SU-DHL-6 (cell line): ENCODE measurements around the gene MYO9A.

Experiments
- H2AFZ ChIP-seq: fragments of 200-600 bp; sonication (generic); 2 replicates; pipeline ENCODE4 v1.6.1; 2014; ENCODE audit warnings: low read depth, mild to moderate bottlenecking, moderate library complexity, mixed read lengths, antibody characterized with exemption, low read length; ENCODE audit not compliant: severe bottlenecking
- H3F3A ChIP-seq: fragments of 200-600 bp; shearing (Covaris generic); 2 replicates; pipeline ENCODE4 v1.6.0; 2016; ENCODE audit warnings: antibody characterized with exemption, mild to moderate bottlenecking; ENCODE audit not compliant: insufficient read depth
- H3K27ac ChIP-seq: fragments of 200-600 bp; sonication (generic); 2 replicates; pipeline ENCODE4 v1.5.1; 2016; ENCODE audit warnings: low read depth, mild to moderate bottlenecking, low read length, moderate library complexity, mixed read lengths
- H3K27me3 ChIP-seq: fragments of 200-600 bp; sonication (generic), shearing (Covaris generic); 2 replicates; pipeline ENCODE4 v1.6.0; 2014; ENCODE audit warnings: mild to moderate bottlenecking, low read length
- H3K36me3 ChIP-seq: fragments of 200-600 bp; sonication (generic); 2 replicates; pipeline ENCODE4 v1.6.1; 2014; ENCODE audit warnings: mild to moderate bottlenecking, low read length, mixed read lengths
- H3K4me2 ChIP-seq: fragments of 300-600, 200-600 bp; shearing (Covaris generic), sonication (generic); 2 replicates; pipeline ENCODE4 v1.6.0; 2014; ENCODE audit warnings: low read length, low read depth, mild to moderate bottlenecking; ENCODE audit not compliant: poor library complexity, severe bottlenecking
- H3K4me3 ChIP-seq: fragments of 200-600 bp; sonication (generic); 2 replicates; pipeline ENCODE4 v1.5.1; 2014; ENCODE audit warnings: antibody characterized with exemption, low read length, mild to moderate bottlenecking, mixed read lengths; ENCODE audit not compliant: insufficient read depth, poor library complexity, severe bottlenecking
- H3K79me2 ChIP-seq: fragments of 200-600 bp; sonication (generic); 2 replicates; pipeline ENCODE4 v1.6.1; 2014; ENCODE audit warnings: mild to moderate bottlenecking, low read length, moderate library complexity; ENCODE audit not compliant: insufficient read depth
- H3K9ac ChIP-seq: fragments of 200-600 bp; sonication (generic); 2 replicates; pipeline ENCODE4 v1.7.0; 2014; ENCODE audit warnings: mild to moderate bottlenecking, low read length
- H3K9me2 ChIP-seq: fragments of 200-600 bp; sonication (generic); replicated peaks from 2 replicates; pipeline ENCODE4 v1.6.1; 2014; ENCODE audit warnings: low read length; ENCODE audit not compliant: insufficient read depth
- H3K9me3 ChIP-seq: fragments of 200-600 bp; sonication (generic); 2 replicates; pipeline ENCODE4 v1.6.1; 2014; ENCODE audit warnings: low read length, mixed read lengths; ENCODE audit not compliant: insufficient read depth
- H4K20me1 ChIP-seq: fragments of 200-600 bp; sonication (generic); 2 replicates; pipeline ENCODE4 v1.6.1; 2014; ENCODE audit warnings: low read depth, mild to moderate bottlenecking, antibody characterized with exemption, low read length, moderate library complexity, mixed read lengths
- CTCF ChIP-seq: fragments of 200-600 bp; sonication (generic); IDR thresholded peaks from one replicate; pipeline ENCODE4 v1.5.1; 2017; ENCODE audit warnings: antibody characterized with exemption, mild to moderate bottlenecking, low read length, moderate library complexity; ENCODE audit not compliant: insufficient read depth, poor library complexity, severe bottlenecking
- EZH2phosphoT487 ChIP-seq: fragments of 200-600 bp; sonication (generic), shearing (Covaris generic); conservative IDR thresholded peaks from 2 replicates; pipeline ENCODE4 v1.6.1; 2018; ENCODE audit warnings: mild to moderate bottlenecking, antibody characterized with exemption, low read length, moderate library complexity, mixed read lengths

Gene MYO9A

GRCh38 chr15:71812966-71813722 is 304.8 kb downstream of the MYO9A start:
- Histone ChIP-seq H3K27ac (no peak overlapping the region), H3K4me2 (no peak overlapping the region), H3K36me3 (no peaks in the 10 kb centered on the region)

GRCh38 chr15:71811752-71812735 is 305.9 kb downstream of the MYO9A start:
- Histone ChIP-seq H3K27me3 (no peaks in the 10 kb centered on the region), H2AFZ (no peak overlapping the region), H3K9me2 (no peaks in the 10 kb centered on the region), H3K9ac (no peak overlapping the region), H4K20me1 (no peaks in the 10 kb centered on the region), H3F3A (no peaks in the 10 kb centered on the region), H3K36me3 (no peaks in the 10 kb centered on the region), H3K9me3 (no peaks in the 10 kb centered on the region), H3K4me3 (no peak overlapping the region), H3K79me2 (no peaks in the 10 kb centered on the region), H3K27ac (no peak overlapping the region), H3K4me2 (no peak overlapping the region)
- TF ChIP-seq CTCF, result no peak
- no peak for TF ChIP-seq EZH2phosphoT487

More at GRCh38 chr15:71812966-71813722, 304.8 kb downstream of the MYO9A start:
- no peak overlapping the region for H3K9ac ChIP-seq
- TF ChIP-seq EZH2phosphoT487 (no peak), CTCF (no peak)
- H2AFZ ChIP-seq, result no peak overlapping the region
- no peaks in the 10 kb centered on the region for H4K20me1 ChIP-seq
- no peaks in the 10 kb centered on the region for H3F3A ChIP-seq
- no peaks in the 10 kb centered on the region for H3K9me2 ChIP-seq
- no peaks in the 10 kb centered on the region for H3K27me3 ChIP-seq
- H3K4me3 ChIP-seq, result no peak overlapping the region
- no peaks in the 10 kb centered on the region for H3K9me3 ChIP-seq
- H3K79me2 ChIP-seq, result no peaks in the 10 kb centered on the region

- no peaks in the 10 kb centered on the region for H3K9me3 ChIP-seq
- no peak overlapping the region for H2AFZ ChIP-seq
- no peak for TF ChIP-seq EZH2phosphoT487
- no peak for TF ChIP-seq CTCF
- H4K20me1 ChIP-seq, result no peaks in the 10 kb centered on the region
- H3K36me3 ChIP-seq, result no peaks in the 10 kb centered on the region
- no peaks in the 10 kb centered on the region for H3F3A ChIP-seq
- no peak overlapping the region for H3K27ac ChIP-seq
- H3K4me3 ChIP-seq, result no peak overlapping the region
- H3K27me3 ChIP-seq, result no peaks in the 10 kb centered on the region
- H3K79me2 ChIP-seq, result no peaks in the 10 kb centered on the region
- no peaks in the 10 kb centered on the region for H3K9me2 ChIP-seq
- no peak overlapping the region for H3K4me2 ChIP-seq
- no peak overlapping the region for H3K9ac ChIP-seq
Observed at GRCh38 chr15:71811036-71811736, 306.8 kb downstream of the MYO9A start.
